ENCODE results near the gene RGS11.
"Not testable (repeated sequence)": the region's sequence is repeated elsewhere in the genome, so short reads cannot be mapped to it uniquely, and the experiment has no call there.

GRCh38 chr16:258091-258490 is 17.7 kb downstream of the RGS11 start:
- not testable (repeated sequence) for TF ChIP-seq EZH2phosphoT487 (IDR thresholded peaks at IDR 0.05; ENCODE audit: insufficient read depth, low read depth); EZH2 (IDR thresholded peaks at IDR 0.05; ENCODE audit: insufficient read depth, poor library complexity, severe bottlenecking)
